GM12891 (cell line): ENCODE measurements around the gene FOXRED1.

Experiments used
- POLR2AphosphoS5 ChIP-seq: IDR thresholded peaks from 2 replicates; pipeline ENCODE4 v1.6.1; 2011; ENCODE audit warnings: low read depth, low read length, control low read depth
- SPI1 ChIP-seq: IDR thresholded peaks from 2 replicates; pipeline ENCODE4 v1.6.1; 2011; ENCODE audit warnings: low read depth, low read length, control low read depth

DNA sequence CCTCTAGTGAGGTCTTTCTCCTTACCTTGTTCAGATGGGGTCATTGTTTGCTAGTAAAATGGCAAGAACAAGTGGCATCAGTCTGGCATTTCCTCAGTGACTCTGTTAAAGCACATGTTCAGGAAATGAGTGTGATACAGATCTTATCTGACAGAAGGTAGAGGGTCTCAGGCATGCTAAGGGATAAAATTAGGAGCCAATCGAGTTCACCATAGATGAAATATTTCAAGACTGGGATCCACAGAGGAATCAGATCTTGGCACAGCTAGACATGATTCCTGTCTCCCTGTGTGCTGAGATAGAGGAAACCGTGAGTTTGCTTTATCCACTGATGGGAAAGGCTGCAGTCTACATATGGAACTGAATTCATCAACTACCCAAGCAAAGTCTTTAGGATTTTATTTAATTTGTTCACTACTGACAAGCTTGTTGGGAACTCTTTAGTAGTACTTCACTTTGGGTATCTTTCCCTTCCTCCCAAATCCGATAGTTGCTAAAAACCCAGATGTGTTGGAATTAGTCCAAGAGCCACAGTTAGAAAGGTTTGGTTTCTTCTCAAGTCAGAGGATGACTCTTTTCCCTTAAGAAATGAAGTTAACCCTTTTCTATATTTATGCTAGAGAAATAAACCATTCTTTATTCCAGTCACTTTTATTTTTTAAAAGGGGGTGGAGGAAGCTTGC is 39.0 kb upstream of the FOXRED1 start:
- TF ChIP-seq POLR2AphosphoS5 = no peak
- no peak for TF ChIP-seq SPI1
